A673 (cell line): Measurements from ENCODE around the gene SPIN1. TPM values are rescaled to one million over a fixed set of nuclear protein-coding genes. Genes with fewer than 3 reads are reported as not detected.

Experiments used
- BruUV-seq: library from RNA; stranded (reverse); fragments of 400-500 nt; replicated peaks from 2 replicates; lab custom pipeline; 2021; lab: Mats Ljungman, UMichigan
- CTCF ChIA-PET: fragments of 300-600 bp; sonication (Branson Sonifier 250); formaldehyde crosslinking; loops from one replicate; lab custom pipeline; 2022; ENCODE audit warnings: antibody characterized with exemption; lab: Charles Lee
- POLR2A ChIA-PET: fragments of 300-600 bp; sonication (Branson Sonifier 250); formaldehyde crosslinking; loops from one replicate; lab custom pipeline; 2022; ENCODE audit warnings: antibody characterized with exemption; ENCODE audit not compliant: low non-redundant PET; lab: Charles Lee
- DNase-seq: peaks from one replicate; pipeline ENCODE4 v3.0.0-alpha.2; 2015; ENCODE audit warnings: low spot score
- H3K27ac ChIP-seq: fragments of 200-600 bp; sonication (generic); 2 replicates; pipeline ENCODE4 v1.5.1; 2016; ENCODE audit warnings: mixed run types, low read depth, mild to moderate bottlenecking, mixed read lengths, antibody characterized with exemption, low read length; ENCODE audit not compliant: poor library complexity, severe bottlenecking
- H3K27me3 ChIP-seq: fragments of 200-600 bp; sonication (generic); replicated peaks from 2 replicates; pipeline ENCODE4 v1.6.1; 2017; ENCODE audit warnings: mixed run types, low read depth, mild to moderate bottlenecking, mixed read lengths, antibody characterized with exemption, low read length; ENCODE audit not compliant: insufficient read depth, poor library complexity
- H3K36me3 ChIP-seq: fragments of 200-600 bp; sonication (generic); 2 replicates; pipeline ENCODE4 v1.6.1; 2016; ENCODE audit warnings: mixed run types, mild to moderate bottlenecking, mixed read lengths, antibody characterized with exemption, low read length; ENCODE audit not compliant: insufficient read depth, poor library complexity, severe bottlenecking
- H3K4me1 ChIP-seq: fragments of 200-600 bp; sonication (generic); 2 replicates; pipeline ENCODE4 v1.6.1; 2017; ENCODE audit warnings: mixed run types, mild to moderate bottlenecking, mixed read lengths, antibody characterized with exemption, low read length; ENCODE audit not compliant: insufficient read depth, poor library complexity, severe bottlenecking
- H3K4me3 ChIP-seq: fragments of 200-600 bp; sonication (generic); 2 replicates; pipeline ENCODE4 v1.5.1; 2016; ENCODE audit warnings: low read depth, mixed run types, mild to moderate bottlenecking, mixed read lengths, low read length; ENCODE audit not compliant: poor library complexity, severe bottlenecking
- H3K9me3 ChIP-seq: fragments of 200-600 bp; sonication (generic); 2 replicates; pipeline ENCODE4 v1.6.1; 2016; ENCODE audit warnings: mixed run types, low read depth, mild to moderate bottlenecking, mixed read lengths, antibody characterized with exemption, low read length; ENCODE audit not compliant: poor library complexity, severe bottlenecking
- CTCF ChIP-seq: fragments of 300-800, 200-600 bp; sonication (generic); conservative IDR thresholded peaks from 2 replicates; pipeline ENCODE4 v1.5.1; 2017; ENCODE audit warnings: low read depth, mild to moderate bottlenecking, antibody characterized with exemption, low read length, moderate library complexity, mixed read lengths
- EZH2 ChIP-seq: fragments of 200-600 bp; sonication (generic); IDR thresholded peaks from 2 replicates; pipeline ENCODE4 v1.6.1; 2017; ENCODE audit warnings: borderline replicate concordance, low read depth, mild to moderate bottlenecking, mixed read lengths, antibody characterized with exemption, low read length; ENCODE audit not compliant: poor library complexity, severe bottlenecking
- intact Hi-C: fragments of 100-400 bp; cut with micrococcal nuclease; formaldehyde crosslinking; loops from one replicate; pipeline ENCODE4 v1.10.0; 2022; ENCODE audit not compliant: unreplicated experiment
- total RNA-seq: library from RNA; stranded (reverse); gene quantifications from 2 replicates; pipeline ENCODE4 v1.2.3, GENCODE V29; 2021

Gene SPIN1
- total RNA-seq, 1 experiment from 2014 or later, result 157 TPM

DNA sequence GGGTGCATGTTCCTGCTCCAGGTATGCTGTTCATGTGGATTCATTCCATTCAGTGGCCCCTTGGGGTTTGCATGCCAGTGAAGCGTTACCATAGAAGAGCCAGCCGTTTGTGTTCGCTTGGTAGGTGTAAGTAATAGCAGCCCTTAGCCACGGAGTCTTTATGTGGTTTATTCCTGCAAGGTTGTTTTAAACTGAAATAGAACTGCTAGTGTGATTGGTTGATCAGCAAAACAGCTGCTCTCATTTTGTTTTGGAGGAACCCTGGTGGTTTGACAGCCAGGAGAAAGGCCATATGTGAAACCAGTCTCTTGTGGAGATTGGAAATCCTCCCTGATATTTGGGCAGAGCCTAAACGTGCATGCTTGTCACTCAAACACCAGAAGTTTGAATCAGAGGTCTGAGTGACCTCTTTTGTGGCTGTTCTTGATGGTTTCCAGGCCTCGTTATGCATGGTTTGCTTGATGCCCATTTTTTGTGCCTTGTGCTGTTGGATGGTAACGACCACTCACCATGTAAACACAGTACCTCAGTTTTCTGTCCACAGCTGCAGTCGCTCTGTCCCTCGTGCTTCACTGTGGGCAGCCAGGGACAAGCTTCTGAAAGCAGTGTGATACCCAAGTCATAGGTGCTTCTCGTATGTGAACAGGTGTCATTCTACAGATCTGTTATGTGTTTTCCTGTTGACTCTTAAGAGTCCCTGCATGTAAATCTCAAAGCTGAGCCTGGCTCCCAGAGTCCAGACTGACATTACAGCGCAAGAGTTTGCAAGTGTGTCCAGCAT is 88.4 kb downstream of the SPIN1 start:
- no TSS peak for BruUV-seq

GRCh38 chr9:88477300-88477751 is 89.1 kb downstream of the SPIN1 start:
- ChIA-PET CTCF (no interaction called here), POLR2A (no interaction called here)
- DNase-seq, result no peak
- H3K9me3 ChIP-seq, result no peaks in the 10 kb centered on the region
- no TSS peak for BruUV-seq
- H3K36me3 ChIP-seq, result peaks cover 27% of the 10 kb centered on the region
- intact Hi-C loops, result no loop called here
- H3K27ac ChIP-seq, result no peak overlapping the region
- TF ChIP-seq EZH2 (no peak), CTCF (no peak)
- peaks cover 4% of the 10 kb centered on the region for H3K4me1 ChIP-seq
- no peak overlapping the region for H3K4me3 ChIP-seq
- H3K27me3 ChIP-seq, result no peaks in the 10 kb centered on the region

More for the DNA sequence above, 88.4 kb downstream of the SPIN1 start:
- peaks cover 4% of the 10 kb centered on the region for H3K4me1 ChIP-seq
- TF ChIP-seq EZH2, result no peak
- no peak for TF ChIP-seq CTCF
- no peak for DNase-seq
- intact Hi-C loops, result no loop called here
- ChIA-PET POLR2A (interaction anchor here (0.7 kb wide), 1 partner anchor 1215 kb away, joined by 3 read pairs; no protein-coding TSS in a partner anchor), CTCF (no interaction called here)
- H3K9me3 ChIP-seq, result no peaks in the 10 kb centered on the region
- peaks cover 21% of the 10 kb centered on the region for H3K36me3 ChIP-seq
- no peak overlapping the region for H3K27ac ChIP-seq
- H3K4me3 ChIP-seq, result no peak overlapping the region
- H3K27me3 ChIP-seq, result no peaks in the 10 kb centered on the region

GRCh38 chr9:88478246-88478645 is 90.0 kb downstream of the SPIN1 start:
- H3K27me3 ChIP-seq, result no peaks in the 10 kb centered on the region
- H3K9me3 ChIP-seq, result no peaks in the 10 kb centered on the region
- ChIA-PET CTCF (no interaction called here), POLR2A (no interaction called here)
- TF ChIP-seq CTCF, result no peak
- no peak for TF ChIP-seq EZH2
- peaks cover 34% of the 10 kb centered on the region for H3K36me3 ChIP-seq
- no peak for DNase-seq
- peaks cover 4% of the 10 kb centered on the region for H3K4me1 ChIP-seq
- no peak overlapping the region for H3K4me3 ChIP-seq
- H3K27ac ChIP-seq, result no peak overlapping the region
- intact Hi-C loops, result no loop called here
- BruUV-seq, result no TSS peak
